RKO (cell line): ENCODE results near the gene OR4M1.
"Not testable (repeated sequence)": the region's sequence is repeated elsewhere in the genome, so short reads cannot be mapped to it uniquely, and the experiment has no call there.

Source experiments
- DNase-seq: peaks from one replicate; pipeline ENCODE4 v3.0.0-alpha.2; 2016; ENCODE audit warnings: low spot score

Gene OR4M1, protein sequence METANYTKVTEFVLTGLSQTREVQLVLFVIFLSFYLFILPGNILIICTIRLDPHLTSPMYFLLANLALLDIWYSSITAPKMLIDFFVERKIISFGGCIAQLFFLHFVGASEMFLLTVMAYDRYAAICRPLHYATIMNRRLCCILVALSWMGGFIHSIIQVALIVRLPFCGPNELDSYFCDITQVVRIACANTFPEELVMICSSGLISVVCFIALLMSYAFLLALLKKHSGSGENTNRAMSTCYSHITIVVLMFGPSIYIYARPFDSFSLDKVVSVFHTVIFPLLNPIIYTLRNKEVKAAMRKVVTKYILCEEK

GRCh38 chr14:19773204-19773603 lies at the start of gene OR4M1:
Gene OR4M1 (plus strand): TSS chr14:19773504. CDS start chr14:19780323, 6,819 bp downstream.
- not testable (repeated sequence) for DNase-seq

DNA sequence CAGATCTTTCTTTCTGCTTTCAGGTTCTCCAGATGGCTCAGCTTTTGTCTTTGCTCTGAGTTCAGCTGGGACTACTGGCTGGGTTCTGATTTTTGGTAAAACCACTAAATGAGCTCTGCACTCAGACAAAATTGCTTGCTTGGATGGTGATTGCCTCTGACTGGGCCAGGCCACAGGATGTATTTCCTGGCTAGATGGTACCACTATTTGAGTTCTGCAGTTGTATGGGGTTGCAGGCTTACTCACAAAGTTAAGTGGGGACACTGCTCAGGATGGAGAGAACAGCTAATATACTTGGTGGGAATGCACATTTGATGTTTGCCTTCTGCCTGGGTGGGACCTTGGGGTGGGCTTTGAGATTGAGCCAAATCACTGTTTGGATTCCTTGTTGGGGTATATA lies 43.9 kb upstream of the OR4M1 start:
- no peak for DNase-seq

DNA sequence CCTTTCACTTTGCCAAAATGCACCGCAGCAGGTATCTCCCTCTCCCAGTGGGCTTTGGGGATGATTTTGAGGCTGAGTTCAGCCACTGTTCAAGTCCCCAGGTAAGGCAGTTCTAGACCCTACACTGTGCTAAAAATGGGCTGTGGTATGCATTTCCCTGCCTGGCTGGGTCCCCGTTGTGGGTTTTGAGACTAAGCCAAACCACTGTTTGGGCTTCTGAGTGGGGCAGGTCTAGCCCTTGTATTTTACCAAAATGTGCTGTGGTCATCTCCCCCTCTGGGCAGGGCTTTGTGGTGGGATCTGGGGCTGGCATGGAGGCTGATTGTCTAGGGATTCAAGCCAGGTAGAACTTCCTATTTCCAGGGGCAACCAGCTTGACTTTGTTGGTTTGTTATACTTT lies 43.5 kb upstream of the OR4M1 start:
- no peak for DNase-seq

GRCh38 chr14:19733893-19734292 lies 39.4 kb upstream of the OR4M1 start:
- not testable (repeated sequence) for DNase-seq

DNA sequence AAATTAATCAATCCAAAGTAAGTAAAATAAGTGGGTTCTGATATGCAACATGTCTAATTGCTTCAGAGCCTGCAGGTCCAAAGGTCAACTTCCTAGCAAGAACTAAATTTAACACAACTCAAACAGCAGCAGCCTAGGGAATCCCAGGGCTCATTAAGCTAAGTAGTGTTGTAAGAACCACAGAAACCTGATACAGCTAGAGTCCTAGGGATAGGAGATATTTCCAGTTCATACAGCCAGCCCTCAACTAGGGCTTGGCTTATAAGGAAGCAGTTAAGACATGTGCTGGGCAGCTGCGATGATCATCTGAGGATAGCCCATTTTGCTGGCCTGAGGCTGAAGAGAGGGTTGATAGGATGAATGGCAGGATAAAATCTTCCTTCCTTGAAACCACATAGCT lies 30.0 kb upstream of the OR4M1 start, which contains the start of gene OR4Q3:
Gene OR4Q3 (plus strand): TSS at position 316 of the 400 bp plus-strand sequence.
- no peak for DNase-seq

DNA sequence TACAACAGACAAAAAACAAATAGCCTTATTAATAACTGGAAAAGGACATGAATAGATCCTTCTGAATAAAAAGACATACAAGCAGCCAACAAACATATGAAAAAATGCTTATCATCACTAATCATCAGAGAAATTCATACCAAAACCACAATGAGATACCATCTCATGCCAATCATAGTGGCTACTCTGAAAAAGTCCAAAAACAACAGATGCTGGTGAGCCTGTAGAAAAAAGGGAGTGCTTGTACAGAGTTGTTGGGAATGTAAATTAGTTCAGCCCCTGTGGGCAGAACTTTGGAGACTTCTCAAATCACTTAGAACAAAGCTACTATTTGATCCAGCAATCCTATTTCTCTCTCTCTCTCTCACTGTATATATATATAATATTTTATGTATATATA lies 21.0 kb upstream of the OR4M1 start:
- DNase-seq, result not testable (repeated sequence)

GRCh38 chr14:19754172-19754571 lies 19.1 kb upstream of the OR4M1 start:
- no peak for DNase-seq

DNA sequence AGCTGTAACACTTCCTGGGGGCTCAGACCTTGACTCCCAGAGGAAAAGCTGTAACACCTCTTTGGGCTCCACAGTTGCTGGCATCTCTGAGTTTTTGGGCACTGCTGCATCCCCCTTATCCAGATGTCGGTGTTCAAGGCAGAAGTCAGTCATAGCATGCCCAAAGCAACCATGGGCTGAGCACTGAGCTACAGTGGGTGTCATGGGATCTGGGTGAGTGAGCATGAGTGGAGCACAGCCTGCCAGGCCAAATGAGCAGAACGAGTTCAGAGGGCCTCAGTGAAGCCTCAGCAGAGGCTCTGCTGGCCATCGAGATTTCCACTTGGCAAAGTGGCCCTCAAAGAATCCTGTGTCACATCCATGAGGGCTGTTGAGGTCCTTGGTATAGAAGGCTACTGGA lies 1.8 kb upstream of the OR4M1 start:
- not testable (repeated sequence) for DNase-seq

DNA sequence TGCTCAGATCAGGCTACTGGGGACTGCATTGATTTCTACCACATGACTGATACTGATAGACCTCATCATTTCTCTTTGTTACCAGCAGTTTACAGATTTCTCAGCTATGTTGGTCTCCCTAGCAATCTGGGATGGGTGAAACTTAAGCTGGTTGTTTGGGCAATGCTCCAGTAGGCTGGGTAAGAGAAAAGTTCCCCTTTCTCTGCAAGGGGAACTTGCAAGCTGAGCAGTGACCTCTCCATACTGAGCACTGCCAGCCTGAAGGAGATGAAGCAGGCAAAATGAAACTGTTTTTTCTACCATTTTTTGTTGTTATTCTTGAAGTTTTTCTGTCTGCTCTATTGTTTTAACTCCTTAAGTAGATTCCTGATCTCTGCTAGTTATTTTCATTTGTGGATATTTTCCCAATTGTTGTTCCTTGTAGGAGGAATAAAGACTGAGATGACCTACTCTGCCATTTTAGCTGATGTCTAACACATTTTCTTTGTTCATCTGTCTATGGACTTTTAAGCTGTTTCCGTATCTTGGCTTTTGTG lies 1.3 kb upstream of the OR4M1 start:
- no peak for DNase-seq

DNA sequence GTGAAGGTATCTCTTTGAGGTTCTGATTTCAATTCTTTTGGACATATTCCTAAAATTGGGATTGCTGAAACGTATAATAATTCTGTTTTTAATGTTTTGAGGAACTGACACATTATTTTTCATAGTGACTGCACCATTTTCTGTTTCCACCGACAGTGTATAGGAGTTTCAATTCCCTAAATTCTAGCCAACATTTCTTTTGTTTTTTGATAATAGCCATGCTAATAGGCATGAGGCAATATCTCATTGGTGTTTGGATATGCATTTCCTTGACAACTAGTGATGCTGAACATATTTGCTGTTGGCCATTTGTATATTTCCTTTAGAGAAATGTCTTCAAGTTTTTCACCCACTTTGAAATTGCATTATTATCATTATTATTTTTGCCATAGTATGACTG lies 850 bp upstream of the OR4M1 start:
- DNase-seq, result not testable (repeated sequence)

DNA sequence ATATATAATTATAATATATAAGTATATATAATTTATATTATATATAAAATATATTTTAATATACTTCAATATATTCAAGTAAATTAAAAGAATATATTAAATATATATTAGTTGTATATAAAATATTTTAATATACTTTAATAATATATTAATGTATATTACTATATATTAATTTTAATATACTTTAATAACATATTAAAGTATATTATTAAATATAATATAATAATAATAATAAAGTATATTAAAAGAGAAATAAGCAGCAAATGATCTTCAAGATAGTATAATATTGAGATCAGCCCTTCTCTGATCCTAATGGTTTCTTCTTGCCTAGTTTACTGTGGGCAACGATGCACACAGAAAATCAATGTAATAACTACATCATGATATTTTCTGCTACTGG lies 2.3 kb downstream of the OR4M1 start:
- DNase-seq, result no peak

DNA sequence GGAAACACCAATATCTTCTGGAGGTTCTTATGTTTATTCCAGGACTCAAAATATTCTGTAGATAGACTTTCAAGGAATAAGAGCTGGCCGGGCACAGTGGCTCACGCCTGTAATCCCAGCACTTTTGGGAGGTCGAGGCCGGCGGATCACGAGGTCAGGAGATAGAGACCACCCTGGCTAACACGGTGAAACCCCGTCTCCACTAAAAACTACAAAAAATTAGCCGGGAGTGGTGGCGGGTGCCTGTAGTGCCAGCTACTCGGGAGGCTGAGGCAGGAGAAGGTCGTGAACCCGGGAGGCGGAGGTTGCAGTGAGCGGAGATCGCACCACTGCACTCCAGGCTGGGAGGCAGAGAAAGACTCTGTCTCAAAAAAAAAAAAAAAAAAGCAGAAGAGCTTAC lies 12.5 kb downstream of the OR4M1 start:
- DNase-seq, result not testable (repeated sequence)

DNA sequence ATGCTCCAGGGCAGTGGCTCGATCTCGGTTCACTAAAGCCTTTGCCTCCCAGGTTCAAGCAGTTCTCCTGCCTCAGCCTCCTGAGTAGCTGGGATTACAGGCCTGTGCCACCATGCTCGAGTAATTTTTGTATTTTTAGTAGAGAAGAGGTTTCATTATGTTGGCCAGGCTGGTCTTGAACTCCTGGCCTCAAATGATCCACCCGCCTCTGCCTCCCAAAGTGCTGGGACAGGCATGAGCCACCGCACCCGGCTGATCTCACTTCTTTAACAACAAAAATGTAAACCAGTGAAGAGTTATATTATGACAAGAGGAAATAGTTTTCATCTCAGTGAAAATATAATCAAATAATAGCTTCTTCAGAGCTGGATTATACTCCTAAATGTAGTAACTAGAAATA lies 14.0 kb downstream of the OR4M1 start:
- not testable (repeated sequence) for DNase-seq

DNA sequence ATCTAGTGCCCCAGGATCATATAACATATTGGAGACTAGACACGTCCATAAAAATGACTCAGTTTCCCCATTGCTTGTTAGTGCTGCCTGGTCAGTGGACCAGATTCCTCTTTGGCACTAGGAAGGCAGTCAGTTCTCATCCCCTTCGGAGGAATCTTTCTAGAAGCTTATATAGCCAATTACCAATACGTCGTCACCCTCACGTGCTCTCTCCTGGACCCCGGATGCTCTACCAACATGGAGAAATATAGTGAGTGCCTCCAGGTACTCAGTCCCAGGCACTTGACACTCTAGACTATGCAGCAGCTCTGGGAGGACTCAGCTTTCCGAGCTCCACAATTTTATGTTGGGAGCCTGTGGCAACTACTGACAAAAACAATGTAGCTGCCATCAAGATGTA lies 14.8 kb downstream of the OR4M1 start:
- DNase-seq, result not testable (repeated sequence)

GRCh38 chr14:19796520-19797108 lies 23.3 kb downstream of the OR4M1 start:
- not testable (repeated sequence) for DNase-seq

- no peak for DNase-seq
Measured at GRCh38 chr14:19799880-19800279, 26.6 kb downstream of the OR4M1 start.

DNA sequence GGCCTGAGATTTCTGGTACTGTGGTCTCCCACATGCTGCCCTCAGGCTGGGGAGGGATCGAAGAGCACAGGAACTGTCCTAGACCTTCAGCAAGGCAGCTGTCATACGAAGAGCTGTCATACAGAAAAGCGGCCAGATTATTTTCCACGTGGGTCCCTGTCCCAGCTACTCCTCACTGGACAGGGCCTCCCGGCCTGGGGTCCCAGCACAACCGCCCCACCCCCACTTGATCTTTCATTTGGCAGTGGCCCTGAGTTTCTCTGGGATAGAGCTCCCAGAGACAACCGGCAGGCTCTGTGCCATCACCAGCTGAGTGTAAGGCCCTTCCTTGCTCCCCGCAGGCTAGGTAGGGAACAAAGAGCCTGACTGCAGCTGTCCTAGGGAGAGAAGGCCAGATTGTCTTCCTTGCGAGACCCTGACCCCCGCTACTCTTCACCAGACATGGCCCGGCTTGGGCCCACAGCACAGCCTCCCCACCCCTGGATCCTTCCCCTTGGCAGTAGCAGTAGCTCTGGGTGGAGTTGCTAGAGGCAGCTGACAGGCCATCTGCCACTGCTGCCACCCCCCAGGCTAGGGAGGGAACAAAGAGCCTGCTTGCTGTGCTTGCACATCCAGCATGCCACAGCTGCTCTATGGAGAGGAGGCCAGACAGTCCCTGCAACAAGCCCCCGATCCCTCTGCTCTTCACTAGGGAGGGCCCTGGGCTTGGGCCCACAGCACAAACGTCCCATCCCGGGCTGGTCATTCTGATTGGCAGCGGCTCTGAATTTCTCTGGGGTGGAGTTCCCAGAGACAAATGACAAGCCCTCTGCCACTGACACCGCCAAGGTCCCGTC lies 27.2 kb downstream of the OR4M1 start:
- DNase-seq, result no peak

DNA sequence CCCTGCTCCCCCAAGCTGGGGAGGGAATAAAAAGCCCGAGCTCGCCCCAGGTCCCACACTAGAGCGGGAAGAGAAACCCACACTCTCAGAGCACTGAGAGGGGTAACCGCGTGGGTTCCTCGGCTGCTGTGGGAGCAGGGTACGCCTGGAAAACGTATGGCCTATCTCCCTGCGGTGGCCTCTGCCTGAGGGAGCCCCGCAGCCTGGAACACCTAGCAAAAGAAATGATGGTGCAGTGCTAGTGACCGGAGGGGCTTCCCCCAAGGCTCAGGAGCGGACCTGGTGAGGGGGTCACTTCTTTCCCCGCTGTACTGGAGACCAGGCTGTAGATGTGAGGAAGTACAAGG lies 27.8 kb downstream of the OR4M1 start:
- no peak for DNase-seq

DNA sequence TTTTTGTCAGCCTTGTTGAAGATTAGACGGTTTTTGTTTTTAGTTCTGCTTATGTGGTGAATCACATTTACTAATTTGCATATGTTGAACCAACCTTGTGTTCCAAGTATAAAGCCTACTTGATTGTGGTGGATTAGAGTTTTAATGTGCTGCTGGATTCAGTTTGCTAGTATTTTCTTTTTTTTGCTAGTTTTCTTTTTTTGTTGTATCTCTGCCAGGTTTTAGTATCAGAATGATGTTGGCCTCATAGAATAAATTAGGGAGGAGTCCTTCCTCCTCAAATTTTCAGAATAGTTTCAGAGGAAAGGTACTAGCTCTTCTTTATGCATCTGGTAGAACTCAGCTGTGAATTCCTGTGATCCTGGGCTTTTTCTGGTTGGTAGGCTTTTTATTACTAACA lies 30.2 kb downstream of the OR4M1 start, which contains the start of gene OR4N2:
Gene OR4N2 (plus strand): TSS at position 301 of the 400 bp plus-strand sequence. CDS start 23,679 bp downstream, outside the sequence.
- not testable (repeated sequence) for DNase-seq

- not testable (repeated sequence) for DNase-seq
Measured at GRCh38 chr14:19813171-19813920, 40.0 kb downstream of the OR4M1 start.

DNA sequence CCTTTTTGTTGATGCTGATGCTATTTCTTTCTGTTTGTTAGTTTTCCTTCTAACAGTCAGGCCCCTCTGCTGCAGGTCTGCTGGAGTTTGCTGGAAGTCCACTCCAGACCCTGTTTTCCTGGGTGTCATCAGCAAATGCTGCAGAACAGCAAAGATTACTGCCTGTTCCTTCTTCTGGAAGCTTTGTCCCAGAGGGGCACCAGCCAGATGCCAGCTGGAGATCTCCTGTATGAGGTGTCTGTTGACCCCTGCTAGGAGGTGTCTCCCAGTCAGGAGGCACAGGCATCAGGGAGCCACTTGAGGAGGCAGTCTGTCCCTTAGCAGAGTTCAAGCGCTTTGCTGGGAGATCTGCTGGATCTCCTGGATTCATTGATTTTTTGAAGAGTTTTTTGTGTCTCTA lies 46.6 kb downstream of the OR4M1 start:
- not testable (repeated sequence) for DNase-seq

GRCh38 chr14:19821016-19821415 lies 47.7 kb downstream of the OR4M1 start:
- not testable (repeated sequence) for DNase-seq
